A673 (cell line): ENCODE data around the gene TPO. TPM values are rescaled to one million over a fixed set of nuclear protein-coding genes. Genes with fewer than 3 reads are reported as not detected.
"Not testable (repeated sequence)": the region's sequence is repeated elsewhere in the genome, so short reads cannot be mapped to it uniquely, and the experiment has no call there.

Experiments used
- BruUV-seq: library from RNA; stranded (reverse); fragments of 400-500 nt; replicated peaks from 2 replicates; lab custom pipeline; 2021; lab: Mats Ljungman, UMichigan
- CTCF ChIA-PET: fragments of 300-600 bp; sonication (Branson Sonifier 250); formaldehyde crosslinking; loops from one replicate; lab custom pipeline; 2022; ENCODE audit warnings: antibody characterized with exemption; lab: Charles Lee
- POLR2A ChIA-PET: fragments of 300-600 bp; sonication (Branson Sonifier 250); formaldehyde crosslinking; loops from one replicate; lab custom pipeline; 2022; ENCODE audit warnings: antibody characterized with exemption; ENCODE audit not compliant: low non-redundant PET; lab: Charles Lee
- DNase-seq: peaks from one replicate; pipeline ENCODE4 v3.0.0-alpha.2; 2015; ENCODE audit warnings: low spot score
- H3K27ac ChIP-seq: fragments of 200-600 bp; sonication (generic); 2 replicates; pipeline ENCODE4 v1.5.1; 2016; ENCODE audit warnings: mixed run types, low read depth, mild to moderate bottlenecking, mixed read lengths, antibody characterized with exemption, low read length; ENCODE audit not compliant: poor library complexity, severe bottlenecking
- H3K27me3 ChIP-seq: fragments of 200-600 bp; sonication (generic); replicated peaks from 2 replicates; pipeline ENCODE4 v1.6.1; 2017; ENCODE audit warnings: mixed run types, low read depth, mild to moderate bottlenecking, mixed read lengths, antibody characterized with exemption, low read length; ENCODE audit not compliant: insufficient read depth, poor library complexity
- H3K36me3 ChIP-seq: fragments of 200-600 bp; sonication (generic); 2 replicates; pipeline ENCODE4 v1.6.1; 2016; ENCODE audit warnings: mixed run types, mild to moderate bottlenecking, mixed read lengths, antibody characterized with exemption, low read length; ENCODE audit not compliant: insufficient read depth, poor library complexity, severe bottlenecking
- H3K4me1 ChIP-seq: fragments of 200-600 bp; sonication (generic); 2 replicates; pipeline ENCODE4 v1.6.1; 2017; ENCODE audit warnings: mixed run types, mild to moderate bottlenecking, mixed read lengths, antibody characterized with exemption, low read length; ENCODE audit not compliant: insufficient read depth, poor library complexity, severe bottlenecking
- H3K4me3 ChIP-seq: fragments of 200-600 bp; sonication (generic); 2 replicates; pipeline ENCODE4 v1.5.1; 2016; ENCODE audit warnings: low read depth, mixed run types, mild to moderate bottlenecking, mixed read lengths, low read length; ENCODE audit not compliant: poor library complexity, severe bottlenecking
- H3K9me3 ChIP-seq: fragments of 200-600 bp; sonication (generic); 2 replicates; pipeline ENCODE4 v1.6.1; 2016; ENCODE audit warnings: mixed run types, low read depth, mild to moderate bottlenecking, mixed read lengths, antibody characterized with exemption, low read length; ENCODE audit not compliant: poor library complexity, severe bottlenecking
- CTCF ChIP-seq: fragments of 300-800, 200-600 bp; sonication (generic); conservative IDR thresholded peaks from 2 replicates; pipeline ENCODE4 v1.5.1; 2017; ENCODE audit warnings: low read depth, mild to moderate bottlenecking, antibody characterized with exemption, low read length, moderate library complexity, mixed read lengths
- EZH2 ChIP-seq: fragments of 200-600 bp; sonication (generic); IDR thresholded peaks from 2 replicates; pipeline ENCODE4 v1.6.1; 2017; ENCODE audit warnings: borderline replicate concordance, low read depth, mild to moderate bottlenecking, mixed read lengths, antibody characterized with exemption, low read length; ENCODE audit not compliant: poor library complexity, severe bottlenecking
- intact Hi-C: fragments of 100-400 bp; cut with micrococcal nuclease; formaldehyde crosslinking; loops from one replicate; pipeline ENCODE4 v1.10.0; 2022; ENCODE audit not compliant: unreplicated experiment
- total RNA-seq: library from RNA; stranded (reverse); gene quantifications from 2 replicates; pipeline ENCODE4 v1.2.3, GENCODE V29; 2021

The TPO gene
- total RNA-seq, 1 experiment from 2014 or later = not detected

GRCh38 chr2:1377473-1377872 is 35.8 kb upstream of the TPO start:
- no peaks in the 10 kb centered on the region for H3K9me3 ChIP-seq
- H3K27ac ChIP-seq = no peak overlapping the region
- POLR2A ChIA-PET = no interaction called here
- DNase-seq = no peak
- intact Hi-C loops = no loop called here
- no peaks in the 10 kb centered on the region for H3K36me3 ChIP-seq
- H3K27me3 ChIP-seq = no peaks in the 10 kb centered on the region
- no TSS peak for BruUV-seq
- no peak overlapping the region for H3K4me3 ChIP-seq
- TF ChIP-seq CTCF = no peak
- TF ChIP-seq EZH2 = no peak
- no peaks in the 10 kb centered on the region for H3K4me1 ChIP-seq
- CTCF ChIA-PET = no interaction called here

- H3K36me3 ChIP-seq = no peaks in the 10 kb centered on the region
- intact Hi-C loops = no loop called here
- TF ChIP-seq CTCF = no peak
- TF ChIP-seq EZH2 = no peak
- H3K27me3 ChIP-seq = no peaks in the 10 kb centered on the region
- DNase-seq = no peak
- no peaks in the 10 kb centered on the region for H3K4me1 ChIP-seq
- ChIA-PET CTCF (no interaction called here), POLR2A (no interaction called here)
- no TSS peak for BruUV-seq
- no peak overlapping the region for H3K27ac ChIP-seq
- H3K4me3 ChIP-seq = no peak overlapping the region
- H3K9me3 ChIP-seq = no peaks in the 10 kb centered on the region
Measured at GRCh38 chr2:1378456-1379150, 34.7 kb upstream of the TPO start.

DNA sequence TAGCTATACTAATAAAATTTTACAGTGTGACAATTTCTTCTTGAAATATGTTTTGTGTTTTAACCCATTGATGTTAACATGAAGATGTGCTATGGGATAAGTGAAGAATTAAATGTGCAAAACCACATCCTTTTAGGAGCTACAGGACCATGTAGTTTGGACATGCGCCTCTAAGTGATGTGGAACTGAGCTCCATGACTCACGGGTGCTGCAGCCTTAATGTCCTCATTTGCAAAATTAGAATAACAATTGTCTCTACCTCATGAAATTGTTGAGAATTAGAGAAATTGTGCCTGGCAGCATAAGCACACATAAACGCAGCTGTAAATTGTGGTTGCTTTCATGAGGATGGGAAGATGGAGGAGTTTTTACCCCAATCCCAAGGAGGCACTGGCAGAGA is 31.6 kb upstream of the TPO start:
- Histone ChIP-seq H3K4me3 (no peak overlapping the region), H3K36me3 (no peaks in the 10 kb centered on the region), H3K27ac (no peak overlapping the region), H3K27me3 (no peaks in the 10 kb centered on the region), H3K9me3 (no peaks in the 10 kb centered on the region), H3K4me1 (no peaks in the 10 kb centered on the region)
- ChIA-PET POLR2A (no interaction called here), CTCF (no interaction called here)
- no peak for TF ChIP-seq CTCF
- no peak for TF ChIP-seq EZH2
- intact Hi-C loops = no loop called here
- BruUV-seq = no TSS peak
- no peak for DNase-seq

GRCh38 chr2:1387954-1388725 is 25.1 kb upstream of the TPO start:
- H3K27ac ChIP-seq, H3K4me3 ChIP-seq, H3K4me1 ChIP-seq, POLR2A ChIA-PET, H3K36me3 ChIP-seq, H3K27me3 ChIP-seq, H3K9me3 ChIP-seq, DNase-seq, CTCF ChIA-PET, BruUV-seq, intact Hi-C loops: not testable (repeated sequence)

DNA sequence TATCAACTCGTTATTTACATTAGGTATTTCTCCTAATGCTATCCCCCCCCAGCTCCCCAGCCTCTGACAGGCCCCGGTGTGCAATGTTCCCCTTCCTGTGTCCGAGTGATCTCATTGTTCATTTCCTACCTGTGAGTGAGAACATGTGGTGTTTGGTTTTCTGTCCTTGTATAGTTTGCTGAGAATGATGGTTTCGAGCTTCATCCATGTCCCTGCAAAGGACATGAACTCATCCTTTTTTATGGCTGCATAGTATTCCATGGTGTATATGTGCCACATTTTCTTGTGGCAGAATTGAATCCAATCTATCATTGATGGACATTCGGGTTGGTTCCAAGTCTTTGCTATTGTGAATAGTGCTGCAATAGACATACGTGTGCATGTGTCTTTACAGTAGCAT is 23.1 kb upstream of the TPO start:
- H3K4me3 ChIP-seq, POLR2A ChIA-PET, CTCF ChIA-PET, H3K4me1 ChIP-seq, H3K27me3 ChIP-seq, H3K36me3 ChIP-seq, DNase-seq, BruUV-seq, H3K27ac ChIP-seq, H3K9me3 ChIP-seq, intact Hi-C loops: not testable (repeated sequence)
